Subcutaneous abdominal adipose tissue (tissue), 5 donors: Measurements from ENCODE around the gene CNTNAP5.

Experiments
- H3K27ac ChIP-seq: one replicate; pipeline ENCODE4 v1.7.0; 2013; ENCODE audit warnings: low read depth, mild to moderate bottlenecking, inconsistent platforms, low read length, moderate library complexity
- H3K27me3 ChIP-seq, 5 donors: one replicate each; pipeline ENCODE4 v1.7.0; 2013; ENCODE audit warnings: low read length in 5 of 5, inconsistent platforms in 1 of 5; ENCODE audit not compliant: control insufficient read depth in 5 of 5, insufficient read depth in 4 of 5
- H3K36me3 ChIP-seq, 5 donors: one replicate each; pipeline ENCODE4 v1.7.0; 2013; ENCODE audit warnings: low read length in 5 of 5; ENCODE audit not compliant: control insufficient read depth in 5 of 5, insufficient read depth in 5 of 5
- H3K4me1 ChIP-seq, 5 donors: one replicate each; pipeline ENCODE4 v1.7.0; 2013; ENCODE audit warnings: low read length in 5 of 5, mild to moderate bottlenecking in 3 of 5, moderate library complexity in 1 of 5; ENCODE audit not compliant: control insufficient read depth in 5 of 5, insufficient read depth in 5 of 5
- H3K4me3 ChIP-seq, 5 donors: one replicate each; pipeline ENCODE4 v1.7.0; 2013; ENCODE audit warnings: low read length in 5 of 5, low read depth in 1 of 5
- H3K9ac ChIP-seq, 5 donors: one replicate each; pipeline ENCODE4 v1.7.0; 2013; ENCODE audit warnings: low read length in 5 of 5, mild to moderate bottlenecking in 4 of 5, moderate library complexity in 3 of 5
- H3K9me3 ChIP-seq, 5 donors: one replicate each; pipeline ENCODE4 v1.7.0; 2013; ENCODE audit warnings: low read length in 5 of 5; ENCODE audit not compliant: control insufficient read depth in 5 of 5
- donor health status: healthy.
- donor health status: healthy.
- donor health status: healthy.
- donor health status: healthy.
- donor health status: healthy.

Gene CNTNAP5

GRCh38 chr2:124640221-124640750 lies 615.2 kb downstream of the CNTNAP5 start:
- H3K36me3 ChIP-seq, result no peaks in the 10 kb centered on the region
- no peaks in the 10 kb centered on the region for H3K9me3 ChIP-seq
- no peaks in the 10 kb centered on the region for H3K4me1 ChIP-seq
- H3K4me3 ChIP-seq, result no peak overlapping the region
- H3K9ac ChIP-seq, result no peak overlapping the region
- H3K27me3 ChIP-seq, result peaks cover 0 to 4% (median 0%) of the 10 kb centered on the region in 5 donors
- H3K27ac ChIP-seq, result no peak overlapping the region

- Histone ChIP-seq H3K27me3 (no peaks in the 10 kb centered on the region), H3K4me3 (no peak overlapping the region), H3K4me1 (no peaks in the 10 kb centered on the region), H3K9me3 (no peaks in the 10 kb centered on the region), H3K9ac (no peak overlapping the region), H3K27ac (no peak overlapping the region), H3K36me3 (no peaks in the 10 kb centered on the region)
Measured at GRCh38 chr2:124646166-124646815, 621.2 kb downstream of the CNTNAP5 start.

GRCh38 chr2:124647245-124647644 lies 622.2 kb downstream of the CNTNAP5 start:
- Histone ChIP-seq H3K36me3 (no peaks in the 10 kb centered on the region), H3K4me1 (no peaks in the 10 kb centered on the region), H3K4me3 (no peak overlapping the region), H3K9me3 (no peaks in the 10 kb centered on the region), H3K27ac (no peak overlapping the region), H3K9ac (no peak overlapping the region), H3K27me3 (no peaks in the 10 kb centered on the region)

- no peaks in the 10 kb centered on the region for H3K9me3 ChIP-seq
- no peaks in the 10 kb centered on the region for H3K4me1 ChIP-seq
- H3K27ac ChIP-seq, result no peak overlapping the region
- no peaks in the 10 kb centered on the region for H3K27me3 ChIP-seq
- H3K4me3 ChIP-seq, result no peak overlapping the region
- no peak overlapping the region for H3K9ac ChIP-seq
- no peaks in the 10 kb centered on the region for H3K36me3 ChIP-seq
Measured at GRCh38 chr2:124647663-124648062, 622.6 kb downstream of the CNTNAP5 start.

GRCh38 chr2:124649001-124649400 lies 623.9 kb downstream of the CNTNAP5 start:
- Histone ChIP-seq H3K27ac (no peak overlapping the region), H3K4me3 (no peak overlapping the region), H3K36me3 (no peaks in the 10 kb centered on the region), H3K9ac (no peak overlapping the region), H3K4me1 (no peaks in the 10 kb centered on the region), H3K9me3 (no peaks in the 10 kb centered on the region), H3K27me3 (no peaks in the 10 kb centered on the region)

- no peaks in the 10 kb centered on the region for H3K36me3 ChIP-seq
- H3K27me3 ChIP-seq, result no peaks in the 10 kb centered on the region
- H3K9ac ChIP-seq, result no peak overlapping the region
- H3K4me3 ChIP-seq, result no peak overlapping the region
- H3K9me3 ChIP-seq, result no peaks in the 10 kb centered on the region
- H3K4me1 ChIP-seq, result no peaks in the 10 kb centered on the region
- H3K27ac ChIP-seq, result no peak overlapping the region
Measured at GRCh38 chr2:124652099-124652498, 627.0 kb downstream of the CNTNAP5 start.

- no peak overlapping the region for H3K9ac ChIP-seq
- no peaks in the 10 kb centered on the region for H3K36me3 ChIP-seq
- no peaks in the 10 kb centered on the region for H3K4me1 ChIP-seq
- H3K27me3 ChIP-seq, result no peaks in the 10 kb centered on the region
- no peak overlapping the region for H3K27ac ChIP-seq
- H3K9me3 ChIP-seq, result no peaks in the 10 kb centered on the region
- no peak overlapping the region for H3K4me3 ChIP-seq
Measured at GRCh38 chr2:124658373-124658772, 633.3 kb downstream of the CNTNAP5 start.

GRCh38 chr2:124661558-124661957 lies 636.5 kb downstream of the CNTNAP5 start:
- Histone ChIP-seq H3K27ac (no peak overlapping the region), H3K4me3 (no peak overlapping the region), H3K9ac (no peak overlapping the region), H3K4me1 (no peaks in the 10 kb centered on the region), H3K9me3 (peaks cover 0 to 4% (median 0%) of the 10 kb centered on the region in 5 donors), H3K27me3 (no peaks in the 10 kb centered on the region), H3K36me3 (no peaks in the 10 kb centered on the region)

- Histone ChIP-seq H3K27ac (no peak overlapping the region), H3K36me3 (no peaks in the 10 kb centered on the region), H3K9ac (no peak overlapping the region), H3K4me3 (no peak overlapping the region), H3K4me1 (no peaks in the 10 kb centered on the region), H3K27me3 (no peaks in the 10 kb centered on the region), H3K9me3 (peaks cover 0 to 4% (median 0%) of the 10 kb centered on the region in 5 donors)
Measured at GRCh38 chr2:124662946-124663644, 638.0 kb downstream of the CNTNAP5 start.

GRCh38 chr2:124663645-124663997 lies 638.5 kb downstream of the CNTNAP5 start:
- Histone ChIP-seq H3K27me3 (no peaks in the 10 kb centered on the region), H3K36me3 (no peaks in the 10 kb centered on the region), H3K9me3 (peaks cover 0 to 4% (median 0%) of the 10 kb centered on the region in 5 donors), H3K9ac (no peak overlapping the region), H3K4me1 (no peaks in the 10 kb centered on the region), H3K4me3 (no peak overlapping the region), H3K27ac (no peak overlapping the region)
